Measurements from ENCODE around the gene PANX1.
"Not testable (repeated sequence)": the region's sequence is repeated elsewhere in the genome, so short reads cannot be mapped to it uniquely, and the experiment has no call there.

Gene PANX1

GRCh38 chr11:94150704-94151685, 22.4 kb downstream of the PANX1 start:
- DNase-seq = no peak

GRCh38 chr11:94151903-94152677, 23.4 kb downstream of the PANX1 start:
- no peak for DNase-seq

- no peak for DNase-seq
Observed at GRCh38 chr11:94152678-94153065, 24.0 kb downstream of the PANX1 start.

GRCh38 chr11:94153320-94153719, 24.7 kb downstream of the PANX1 start:
- no peak for DNase-seq

- DNase-seq = no peak
Observed at GRCh38 chr11:94154095-94154856, 25.6 kb downstream of the PANX1 start.

GRCh38 chr11:94157339-94157738, 28.7 kb downstream of the PANX1 start:
- not testable (repeated sequence) for DNase-seq

GRCh38 chr11:94168882-94169281, 40.2 kb downstream of the PANX1 start:
- DNase-seq = no peak

- no peak for DNase-seq
Observed at GRCh38 chr11:94169516-94169915, 40.9 kb downstream of the PANX1 start.

GRCh38 chr11:94169930-94170545, 41.4 kb downstream of the PANX1 start:
- no peak for DNase-seq

- no peak for DNase-seq
Observed at GRCh38 chr11:94170953-94171352, 42.3 kb downstream of the PANX1 start.

- DNase-seq = peak in 1 of 6 experiments; percentile 6
Observed at GRCh38 chr11:94171693-94172440, 43.2 kb downstream of the PANX1 start.

GRCh38 chr11:94175535-94175934, 46.9 kb downstream of the PANX1 start:
- no peak for DNase-seq

GRCh38 chr11:94178331-94178730, 49.7 kb downstream of the PANX1 start:
- no peak for DNase-seq

GRCh38 chr11:94179696-94180095, 51.1 kb downstream of the PANX1 start:
- DNase-seq = no peak

- no peak for DNase-seq
Observed at GRCh38 chr11:94181526-94181925, 52.9 kb downstream of the PANX1 start.

- DNase-seq = no peak
Observed at GRCh38 chr11:94181943-94182342, 53.3 kb downstream of the PANX1 start.

- no peak for DNase-seq
Observed at GRCh38 chr11:94183251-94183885, 54.7 kb downstream of the PANX1 start.

- no peak for DNase-seq
Observed at GRCh38 chr11:94183886-94184264, 55.2 kb downstream of the PANX1 start.

- no peak for DNase-seq
Observed at GRCh38 chr11:94184362-94184761, 55.7 kb downstream of the PANX1 start.

- no peak for DNase-seq
Observed at GRCh38 chr11:94184846-94185245, 56.2 kb downstream of the PANX1 start.

GRCh38 chr11:94185416-94186084, 56.9 kb downstream of the PANX1 start:
- no peak for DNase-seq
